ENCODE measurements around the gene DGKG. TPM values are rescaled to one million over a fixed set of nuclear protein-coding genes. Genes with fewer than 3 reads are reported as not detected.

The DGKG gene
- total and polyA plus RNA-seq, 10 of the 15 experiments (the other 5 are each of a cell fraction or from before 2014, with no cell fraction given), result 0.39 to 6.2 (median 4.7) TPM

DNA sequence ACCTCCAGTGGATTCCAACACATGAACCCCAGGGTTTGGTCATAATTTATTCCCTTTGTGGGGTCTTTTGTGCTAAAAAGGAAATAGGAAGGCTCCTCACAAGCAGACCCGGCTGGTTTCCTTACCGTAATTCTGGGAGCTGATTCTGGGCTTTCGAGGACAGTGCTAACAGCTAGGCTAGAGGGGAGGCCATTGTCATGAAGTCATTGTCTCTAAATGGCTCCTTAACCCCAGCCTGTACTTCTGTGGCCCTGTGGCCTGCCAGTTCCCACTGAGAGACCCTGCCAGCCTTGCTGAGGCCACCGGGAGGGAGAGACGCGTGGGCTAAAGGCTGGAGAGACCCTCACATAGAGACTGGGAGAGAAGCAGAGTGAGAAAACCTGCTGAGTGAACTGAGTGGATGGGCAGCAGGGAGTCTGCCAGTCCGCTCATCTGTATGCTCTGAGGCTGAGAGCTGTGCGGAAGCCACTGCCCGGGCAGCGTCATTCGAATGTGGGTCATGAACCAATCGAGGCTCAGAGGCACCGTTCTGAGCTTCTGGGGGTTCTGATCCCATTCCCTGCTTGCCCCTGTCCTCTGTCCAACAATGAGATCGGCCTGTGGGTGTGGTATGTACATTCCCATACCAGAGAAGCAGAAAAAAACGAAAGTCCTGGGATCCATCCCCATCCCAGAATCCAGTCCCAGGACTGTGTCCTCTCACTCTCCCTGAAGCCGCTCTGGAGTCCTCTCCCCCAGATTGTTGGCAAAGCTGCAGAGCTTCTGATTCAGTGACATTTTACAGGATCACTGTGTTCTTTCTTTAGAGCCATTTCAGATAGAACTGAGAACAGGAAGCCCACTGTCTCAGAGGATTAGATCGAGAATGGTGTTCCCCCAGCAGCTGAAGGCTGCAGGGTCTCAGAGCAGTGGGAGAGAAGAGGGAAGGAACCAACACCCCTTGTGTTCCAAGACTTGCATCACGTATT, 21.3 kb upstream of the DGKG start:
- intact Hi-C loops (cut with micrococcal nuclease; ENCODE audit: unreplicated experiment), result no loop called here
- ChIA-PET CTCF (no interaction called here), POLR2A (no interaction called here), SMC1A (ENCODE audit: uncharacterized antibody, unreplicated experiment) (interaction anchor here (1.6 to 2.7 kb wide), 4 partner anchors 41 to 157 kb away, joined by 3 to 8 read pairs (median 7); no protein-coding TSS in a partner anchor), RAD21 (ENCODE audit: unreplicated experiment) (interaction anchor here (1.5 kb wide), 1 partner anchor 156 kb away, joined by 4 read pairs; no protein-coding TSS in a partner anchor)
- TF ChIP-seq HDGF (IDR thresholded peaks at IDR 0.05), result no peak
- TF ChIP-seq, protein P1, sequence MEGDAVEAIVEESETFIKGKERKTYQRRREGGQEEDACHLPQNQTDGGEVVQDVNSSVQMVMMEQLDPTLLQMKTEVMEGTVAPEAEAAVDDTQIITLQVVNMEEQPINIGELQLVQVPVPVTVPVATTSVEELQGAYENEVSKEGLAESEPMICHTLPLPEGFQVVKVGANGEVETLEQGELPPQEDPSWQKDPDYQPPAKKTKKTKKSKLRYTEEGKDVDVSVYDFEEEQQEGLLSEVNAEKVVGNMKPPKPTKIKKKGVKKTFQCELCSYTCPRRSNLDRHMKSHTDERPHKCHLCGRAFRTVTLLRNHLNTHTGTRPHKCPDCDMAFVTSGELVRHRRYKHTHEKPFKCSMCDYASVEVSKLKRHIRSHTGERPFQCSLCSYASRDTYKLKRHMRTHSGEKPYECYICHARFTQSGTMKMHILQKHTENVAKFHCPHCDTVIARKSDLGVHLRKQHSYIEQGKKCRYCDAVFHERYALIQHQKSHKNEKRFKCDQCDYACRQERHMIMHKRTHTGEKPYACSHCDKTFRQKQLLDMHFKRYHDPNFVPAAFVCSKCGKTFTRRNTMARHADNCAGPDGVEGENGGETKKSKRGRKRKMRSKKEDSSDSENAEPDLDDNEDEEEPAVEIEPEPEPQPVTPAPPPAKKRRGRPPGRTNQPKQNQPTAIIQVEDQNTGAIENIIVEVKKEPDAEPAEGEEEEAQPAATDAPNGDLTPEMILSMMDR (IDR thresholded peaks at IDR 0.05 in 2 of 3, conservative IDR thresholded peaks at IDR 0.05 in 1 of 3; ENCODE audit: control insufficient read depth in 2 of 3, extremely low read depth in 1 of 3, insufficient read depth in 1 of 3, low read depth in 3 of 3, low read length in 3 of 3), result no peak
- no peak for TF ChIP-seq MYB (IDR thresholded peaks at IDR 0.05; ENCODE audit: borderline replicate concordance, low read depth, low read length)
- TF ChIP-seq BCL11A (IDR thresholded peaks at IDR 0.05; ENCODE audit: low read depth, low read length), result no peak
- H3K4me3 ChIP-seq, result no peak overlapping the region
- H3K27ac ChIP-seq (ENCODE audit: control insufficient read depth, insufficient read depth), result no peak overlapping the region
- H3K9ac ChIP-seq (ENCODE audit: control insufficient read depth, insufficient read depth, low read length), result no peak overlapping the region
- in situ Hi-C loops (cut with MboI), result no loop called here
- peaks cover 10% of the 10 kb centered on the region; the same call in 1 of the 2 replicates for H3K4me1 ChIP-seq (ENCODE audit: control insufficient read depth, insufficient read depth, low read length)
- no TSS peak for BruUV-seq (replicated peaks)
- no peaks in the 10 kb centered on the region for H3K36me3 ChIP-seq (ENCODE audit: control insufficient read depth in 2 of 2, insufficient read depth in 2 of 2, low read length in 1 of 2)
- ATAC-seq (no peak), FAIRE-seq (no peak), DNase-seq (ENCODE audit: low read depth, low spot score) (no peak)
- WGBS (ENCODE audit: insufficient coverage, insufficient replicate concordance, low lambda C conversion rate, missing lambda C conversion rate), result 51% methylated on average over 18 of the region's 18 CpGs
- no peak overlapping the region; the same call in 1 of the 2 replicates for H3K4me2 ChIP-seq (ENCODE audit: control insufficient read depth, insufficient read depth)
- H3K9me3 ChIP-seq (replicated peaks; ENCODE audit: control insufficient read depth, insufficient read depth, low read length), result no peaks in the 10 kb centered on the region; the same call in 2 of the 3 replicates
- H4K20me1 ChIP-seq (ENCODE audit: control insufficient read depth, insufficient read depth), result no peaks in the 10 kb centered on the region
- no peaks in the 10 kb centered on the region for H3K27me3 ChIP-seq (replicated peaks in 1 of 2; ENCODE audit: control insufficient read depth in 2 of 2, insufficient read depth in 2 of 2, low read length in 1 of 2)
- no peak overlapping the region for H2AFZ ChIP-seq (ENCODE audit: control insufficient read depth, low read depth, low read length)
- H3K79me2 ChIP-seq (ENCODE audit: control insufficient read depth, insufficient read depth, low read length), result no peaks in the 10 kb centered on the region
